Colonic mucosa (tissue), 4 donors: Measurements from ENCODE around the gene ADAMTS13. TPM values are rescaled to one million over a fixed set of nuclear protein-coding genes. Genes with fewer than 3 reads are reported as not detected.
A peak's percentile ranks its signal among the peaks of the same experiment; 100 is the strongest.

Source experiments
- DNase-seq: peaks from one replicate; pipeline ENCODE4 v3.0.0-alpha.2; 2020
- H3K27ac ChIP-seq: fragments of 200-600 bp; one replicate; pipeline ENCODE4 v1.8.0; 2021
- H3K27me3 ChIP-seq: fragments of 200-600 bp; one replicate; pipeline ENCODE4 v1.8.0; 2021
- H3K36me3 ChIP-seq: fragments of 200-600 bp; one replicate; pipeline ENCODE4 v1.8.0; 2021
- H3K4me1 ChIP-seq: fragments of 200-600 bp; one replicate; pipeline ENCODE4 v1.8.0; 2021; ENCODE audit warnings: mild to moderate bottlenecking
- H3K4me3 ChIP-seq: fragments of 200-600 bp; one replicate; pipeline ENCODE4 v1.8.0; 2021
- H3K9ac ChIP-seq, 2 donors: one replicate each; pipeline ENCODE4 v1.7.0; 2013; ENCODE audit warnings: control low read depth in 2 of 2, low read depth in 2 of 2, low read length in 2 of 2
- H3K9me3 ChIP-seq: fragments of 200-600 bp; one replicate; pipeline ENCODE4 v1.8.0; 2021
- CTCF ChIP-seq: fragments of 200-600 bp; IDR thresholded peaks from one replicate; pipeline ENCODE4 v1.8.0; 2022; ENCODE audit warnings: antibody characterized with exemption, mild to moderate bottlenecking
- intact Hi-C: fragments of 100-400 bp; cut with DNase I; formaldehyde crosslinking; loops from one replicate; pipeline ENCODE4 v1.14.1; 2022
- total RNA-seq, 2 donors: library from RNA; stranded (reverse); fragmentation: NEBNext Ultra II Directional in 1 of 2; extraction: Animal tissue kit (Norgen Biotek cat#: 25700) in 1 of 2; gene quantifications; one replicate each; pipeline ENCODE4 v1.2.1, GENCODE V29; 2021
- donor health status: healthy.
- donor health status: DM: no; HTN: no; CAD: no.
- donor health status: DM: no; HTN: no; CAD: no.

The ADAMTS13 gene
- total RNA-seq, 2 donors from 2014 or later = 4.2 TPM

GRCh38 chr9:133405508-133406438, 16.4 kb upstream of the ADAMTS13 start:
- Histone ChIP-seq H3K4me1 (no peaks in the 10 kb centered on the region), H3K4me3 (no peak overlapping the region), H3K9me3 (no peaks in the 10 kb centered on the region), H3K36me3 (peaks cover 4% of the 10 kb centered on the region), H3K9ac (no peak overlapping the region), H3K27me3 (no peaks in the 10 kb centered on the region), H3K27ac (no peak overlapping the region)
- DNase-seq = no peak
- intact Hi-C loops = loop anchor here (2.0 kb wide), 2 partner anchors 81 to 219 kb away; no protein-coding TSS in a partner anchor
- no peak for TF ChIP-seq CTCF

- no peaks in the 10 kb centered on the region for H3K27me3 ChIP-seq
- no peak overlapping the region for H3K4me3 ChIP-seq
- no peaks in the 10 kb centered on the region for H3K4me1 ChIP-seq
- no peak overlapping the region for H3K27ac ChIP-seq
- peak; percentile 87 for TF ChIP-seq CTCF
- H3K9ac ChIP-seq = no peak overlapping the region
- H3K36me3 ChIP-seq = peaks cover 4% of the 10 kb centered on the region
- no peaks in the 10 kb centered on the region for H3K9me3 ChIP-seq
- intact Hi-C loops = loop anchor here (2.0 kb wide), 1 partner anchor 80 kb away; no protein-coding TSS in a partner anchor
- peak; percentile 76 for DNase-seq
These were observed 15.5 kb upstream of the ADAMTS13 start for GRCh38 chr9:133406480-133407307.

GRCh38 chr9:133408042-133408441, 14.1 kb upstream of the ADAMTS13 start:
- no peak for TF ChIP-seq CTCF

GRCh38 chr9:133415170-133415569, 7.0 kb upstream of the ADAMTS13 start:
- DNase-seq = no peak
- H3K27me3 ChIP-seq = no peaks in the 10 kb centered on the region
- intact Hi-C loops = loop anchor here (5.0 kb wide), 1 partner anchor 42 kb away; the partner anchor contains the start of gene CACFD1
- H3K36me3 ChIP-seq = no peaks in the 10 kb centered on the region
- no peak overlapping the region for H3K9ac ChIP-seq
- H3K9me3 ChIP-seq = no peaks in the 10 kb centered on the region
- H3K27ac ChIP-seq = no peak overlapping the region
- TF ChIP-seq CTCF = no peak
- no peaks in the 10 kb centered on the region for H3K4me1 ChIP-seq
- no peak overlapping the region for H3K4me3 ChIP-seq

More at GRCh38 chr9:133408042-133408441, 14.1 kb upstream of the ADAMTS13 start:
- Histone ChIP-seq H3K4me1 (no peaks in the 10 kb centered on the region), H3K27ac (no peak overlapping the region), H3K9me3 (no peaks in the 10 kb centered on the region), H3K9ac (no peak overlapping the region), H3K36me3 (peaks cover 4% of the 10 kb centered on the region), H3K4me3 (no peak overlapping the region), H3K27me3 (no peaks in the 10 kb centered on the region)
- intact Hi-C loops = no loop called here
- no peak for DNase-seq
